ENCODE data around the gene THAP4.

Gene THAP4

GRCh38 chr2:241565411-241565810 lies 71.5 kb downstream of the THAP4 start:
- in situ Hi-C loops (cut with MboI; ENCODE audit: low sequenced_read_pairs), result no loop called here

GRCh38 chr2:241564596-241565410 lies 72.2 kb downstream of the THAP4 start:
- in situ Hi-C loops (cut with MboI; ENCODE audit: low sequenced_read_pairs), result no loop called here

DNA sequence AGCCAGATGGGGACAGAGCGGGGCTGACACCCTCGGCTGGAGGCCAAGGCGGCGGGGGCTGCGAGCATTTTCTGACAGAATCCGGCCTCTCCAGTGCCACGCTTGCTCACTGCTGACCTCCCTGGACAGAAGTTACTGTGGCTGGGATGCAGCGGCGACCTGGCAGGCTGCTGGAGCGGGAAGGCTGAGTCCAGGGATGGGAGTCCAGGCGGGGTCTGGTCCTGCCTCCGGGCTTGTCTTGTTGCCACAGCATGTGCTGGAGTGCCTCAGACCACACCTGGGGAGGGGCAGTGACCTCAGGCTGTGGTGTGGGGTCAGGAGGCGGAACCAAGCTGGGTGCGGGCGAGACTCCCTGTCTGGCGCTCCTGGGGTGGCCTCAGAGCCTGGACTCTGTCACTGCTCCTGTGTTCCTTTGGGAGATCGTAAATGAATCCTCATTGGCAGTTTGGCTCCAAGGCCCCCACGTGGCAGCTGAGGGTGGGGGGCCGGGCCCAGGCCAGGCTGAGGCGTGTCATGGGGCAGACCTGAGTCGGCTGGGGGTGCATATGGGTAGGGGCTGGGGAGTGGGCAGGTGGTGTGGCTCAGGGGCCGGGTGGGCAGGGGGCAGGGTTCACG lies 72.9 kb downstream of the THAP4 start:
- in situ Hi-C loops (cut with MboI; ENCODE audit: low sequenced_read_pairs), result no loop called here

DNA sequence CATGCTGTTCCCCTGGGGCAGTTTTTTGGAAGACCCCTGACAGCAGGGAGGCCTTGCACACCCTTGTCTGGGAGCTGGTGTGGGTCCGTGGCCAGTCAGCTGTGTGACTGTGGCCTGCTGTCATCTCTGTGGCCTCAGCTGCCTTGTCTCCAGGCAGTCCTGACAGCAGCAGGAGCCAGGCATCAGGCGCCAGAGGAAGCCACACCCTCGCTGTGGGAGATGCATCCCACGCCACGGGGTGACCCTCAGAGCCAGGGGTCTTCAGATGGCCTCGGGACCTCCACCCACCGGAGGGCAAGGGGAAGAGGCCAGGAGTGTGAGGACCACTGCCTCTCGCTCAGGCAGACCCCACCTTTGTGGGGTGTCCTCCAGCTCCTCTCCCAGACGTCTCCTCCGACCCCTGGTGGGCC lies 73.4 kb downstream of the THAP4 start:
- in situ Hi-C loops (cut with MboI; ENCODE audit: low sequenced_read_pairs), result no loop called here

- in situ Hi-C loops (cut with MboI; ENCODE audit: low sequenced_read_pairs), result no loop called here
These were observed 73.9 kb downstream of the THAP4 start for GRCh38 chr2:241563031-241563507.

DNA sequence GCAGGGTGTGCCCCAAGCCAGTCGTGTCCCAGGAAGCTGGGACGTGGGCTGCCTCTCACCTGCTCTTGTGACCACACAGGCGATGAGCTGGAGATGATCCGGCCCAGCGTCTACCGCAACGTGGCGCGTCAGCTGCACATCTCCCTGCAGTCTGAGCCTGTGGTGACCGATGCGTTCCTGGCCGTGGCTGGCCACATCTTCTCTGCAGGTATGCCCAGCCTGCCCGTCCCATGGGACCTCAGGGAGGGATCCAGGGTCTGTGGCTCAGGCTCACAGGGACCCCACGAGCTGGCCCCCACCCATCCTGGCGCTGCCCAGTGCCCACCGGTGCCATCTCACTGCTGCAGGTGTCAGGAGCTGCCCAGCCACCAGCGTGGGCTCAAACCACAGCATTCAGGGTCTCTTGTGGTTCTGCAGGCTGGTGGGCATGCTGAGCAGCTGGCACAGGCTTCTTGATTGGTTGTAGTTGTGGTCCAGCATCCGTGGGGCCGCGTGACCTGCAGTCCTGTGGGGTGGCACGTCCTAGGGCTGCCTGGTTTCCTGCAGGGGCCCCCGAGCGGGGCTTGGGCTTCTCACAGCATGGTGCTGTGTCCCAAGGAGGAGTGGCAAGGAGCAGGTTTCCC lies 74.6 kb downstream of the THAP4 start:
- in situ Hi-C loops (cut with MboI; ENCODE audit: low sequenced_read_pairs), result no loop called here

GRCh38 chr2:241561832-241562231 lies 75.1 kb downstream of the THAP4 start:
- in situ Hi-C loops (cut with MboI; ENCODE audit: low sequenced_read_pairs), result no loop called here

DNA sequence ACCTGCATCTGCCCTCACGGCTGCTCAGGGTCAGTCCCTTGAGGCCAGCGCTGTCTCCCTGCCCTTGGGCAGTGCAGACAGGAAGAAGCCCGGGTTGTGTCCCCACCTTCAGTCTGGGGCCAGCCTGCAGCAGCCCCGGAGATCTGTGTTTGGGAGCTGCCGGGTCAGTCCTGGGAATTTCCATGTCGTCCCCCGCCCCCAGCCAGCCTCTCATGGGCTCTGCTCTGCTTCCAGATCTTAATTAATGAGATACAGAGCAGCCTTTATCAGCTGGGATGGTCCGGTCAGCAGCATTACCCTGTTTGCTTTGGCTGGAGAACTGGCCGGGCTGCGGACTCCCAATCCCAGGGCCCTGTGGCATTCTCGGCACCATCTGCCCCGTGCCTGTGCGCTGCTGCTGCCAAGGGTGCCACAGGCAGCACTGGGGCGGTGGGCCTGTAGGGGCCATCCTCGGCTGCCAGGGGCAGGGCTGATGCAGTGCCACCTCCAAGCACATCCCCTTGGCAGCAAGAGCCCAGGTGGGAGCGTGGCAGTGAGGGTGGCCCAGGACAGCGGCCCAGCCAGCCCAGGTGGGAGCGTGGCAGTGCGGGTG lies 76.0 kb downstream of the THAP4 start:
- in situ Hi-C loops (cut with MboI; ENCODE audit: low sequenced_read_pairs), result no loop called here

GRCh38 chr2:241560162-241560882 lies 76.6 kb downstream of the THAP4 start:
- in situ Hi-C loops (cut with MboI; ENCODE audit: low sequenced_read_pairs), result no loop called here

DNA sequence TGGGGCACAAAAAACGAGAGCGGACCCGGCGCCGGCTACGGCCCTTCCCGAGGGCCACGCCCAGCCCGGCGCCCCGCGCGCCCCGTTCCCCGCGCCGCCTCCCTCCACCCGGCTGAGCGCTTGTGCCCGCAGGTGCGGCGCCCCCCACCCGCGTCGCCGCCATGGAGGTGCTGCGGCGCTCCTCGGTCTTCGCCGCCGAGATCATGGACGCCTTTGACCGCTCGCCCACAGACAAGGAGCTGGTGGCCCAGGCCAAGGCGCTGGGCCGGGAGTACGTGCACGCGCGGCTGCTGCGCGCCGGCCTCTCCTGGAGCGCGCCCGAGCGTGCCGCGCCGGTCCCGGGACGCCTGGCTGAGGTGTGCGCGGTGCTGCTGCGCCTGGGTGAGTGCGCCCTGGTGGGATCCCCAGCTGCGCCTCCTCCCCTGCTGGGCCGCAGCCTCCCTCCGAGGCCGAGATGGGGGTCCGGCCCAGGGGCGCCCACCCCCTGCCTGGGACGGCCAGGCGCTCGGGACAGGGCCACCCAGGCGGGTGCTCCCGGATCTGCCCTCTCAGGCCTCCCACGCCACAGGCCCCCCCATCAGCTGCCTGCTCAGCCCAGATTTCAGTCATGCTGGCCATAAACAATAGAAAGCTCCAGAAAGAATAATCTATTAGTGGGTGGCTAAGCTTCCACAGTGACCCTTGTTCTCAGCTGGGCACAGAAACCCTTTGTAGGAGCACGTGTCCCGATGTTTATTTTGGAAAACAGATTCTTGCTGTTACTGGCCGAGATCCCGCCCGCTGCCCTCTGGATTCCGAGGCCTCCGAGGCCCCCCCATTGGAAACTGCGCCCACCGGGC lies 77.4 kb downstream of the THAP4 start:
- in situ Hi-C loops (cut with MboI; ENCODE audit: low sequenced_read_pairs), result no loop called here

DNA sequence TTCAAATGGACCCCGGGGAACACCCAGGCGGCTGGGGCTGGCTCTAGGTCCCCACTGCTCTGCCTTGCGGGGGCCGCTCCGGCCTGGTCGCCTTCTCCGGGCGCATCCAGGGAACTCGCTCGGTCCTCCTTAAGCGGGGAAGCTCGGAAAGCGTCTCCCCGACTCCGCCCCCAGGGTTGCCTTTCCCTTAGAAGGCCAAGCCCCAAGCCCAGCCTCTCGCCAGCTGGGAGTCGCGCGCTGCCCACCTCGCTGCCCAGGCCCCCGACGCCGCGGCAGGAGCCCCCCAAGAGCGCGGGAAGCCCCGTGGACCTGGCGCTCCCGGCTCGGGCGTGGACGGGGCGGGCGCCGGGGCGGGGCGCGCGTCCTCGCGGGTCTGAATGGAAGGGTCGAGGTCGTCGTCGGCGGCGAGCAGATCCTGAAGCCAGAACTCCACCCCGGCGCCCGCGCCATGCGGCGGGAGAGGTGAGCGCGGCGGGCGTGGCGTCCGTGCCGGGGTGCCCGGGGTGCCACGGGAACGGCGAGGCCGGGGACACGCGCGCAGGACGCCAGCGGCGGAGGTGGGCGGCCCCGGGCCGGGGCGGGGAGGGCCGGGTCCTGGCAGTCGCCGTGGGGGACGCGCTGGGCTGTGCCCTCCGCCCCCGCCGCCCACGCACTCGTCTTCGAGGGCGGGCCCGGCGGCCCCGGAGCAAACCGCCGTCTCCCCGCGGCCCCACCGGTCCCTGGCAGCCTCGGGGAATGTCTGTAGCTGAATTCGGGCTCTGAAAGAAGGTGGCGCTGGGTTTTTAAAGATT lies 78.2 kb downstream of the THAP4 start, which contains the start of gene BOK:
TSS of gene BOK (plus strand) at position 214 of the 791 bp plus-strand sequence. CDS start 739 bp downstream, outside the sequence.
- in situ Hi-C loops (cut with MboI; ENCODE audit: low sequenced_read_pairs), result no loop called here

DNA sequence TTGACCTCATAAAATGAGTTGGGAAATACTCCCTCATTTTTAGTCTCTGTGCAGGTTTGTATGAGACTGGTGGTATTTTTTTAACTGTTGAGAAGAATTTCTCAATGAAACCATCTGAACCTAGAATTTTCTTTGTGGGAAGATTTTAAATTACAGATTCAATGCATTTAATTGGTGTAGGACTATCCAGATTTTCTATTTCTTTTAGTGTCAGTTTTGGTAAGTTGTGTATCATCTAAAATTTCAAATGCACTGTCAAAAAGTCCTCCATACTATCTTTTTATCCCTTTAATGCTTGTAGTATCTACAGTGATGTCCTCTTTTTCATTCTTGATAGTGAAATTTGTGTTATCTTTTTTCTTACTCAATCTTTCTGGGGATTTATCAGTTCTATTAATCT lies 80.2 kb downstream of the THAP4 start:
- in situ Hi-C loops (cut with MboI; ENCODE audit: low sequenced_read_pairs), result no loop called here

DNA sequence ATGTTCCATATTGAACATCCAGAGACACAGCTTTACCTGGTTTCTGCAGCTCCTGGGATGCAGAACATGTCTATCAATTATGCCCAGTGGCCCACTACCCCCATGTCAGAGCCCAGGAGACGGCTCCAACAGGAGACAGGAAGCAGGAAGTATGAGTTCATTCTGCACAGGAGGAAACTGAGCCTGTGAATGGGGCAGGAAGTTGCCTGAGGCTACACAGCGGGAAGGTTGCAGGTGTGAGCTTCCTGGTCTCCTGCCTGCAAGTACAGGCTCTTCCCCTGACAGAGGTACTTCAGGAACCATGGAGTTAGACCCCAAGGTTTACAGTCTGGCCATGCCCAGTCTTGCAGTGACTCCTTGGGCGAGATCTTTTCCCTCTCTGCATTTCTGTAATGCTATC lies 81.2 kb downstream of the THAP4 start:
- in situ Hi-C loops (cut with MboI; ENCODE audit: low sequenced_read_pairs), result no loop called here

GRCh38 chr2:241554610-241555322 lies 82.2 kb downstream of the THAP4 start:
- in situ Hi-C loops (cut with MboI; ENCODE audit: low sequenced_read_pairs), result no loop called here

GRCh38 chr2:241553981-241554380 lies 83.0 kb downstream of the THAP4 start:
- in situ Hi-C loops (cut with MboI; ENCODE audit: low sequenced_read_pairs), result no loop called here

DNA sequence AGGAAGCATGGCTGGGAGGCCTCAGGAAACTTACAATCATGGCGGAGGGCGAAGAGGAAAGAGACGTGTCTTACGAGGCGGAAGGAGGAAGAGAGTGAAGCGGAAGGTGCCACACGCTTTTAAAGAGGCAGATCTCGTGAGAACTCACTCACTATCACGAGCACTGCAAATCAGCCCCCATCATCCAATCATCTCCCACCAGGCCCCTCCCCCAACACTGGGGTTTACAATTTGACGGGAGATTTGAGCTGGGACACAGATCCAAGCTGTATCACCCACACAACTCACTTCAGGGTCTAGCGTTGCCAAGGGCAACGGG lies 83.5 kb downstream of the THAP4 start:
- in situ Hi-C loops (cut with MboI; ENCODE audit: low sequenced_read_pairs), result no loop called here

DNA sequence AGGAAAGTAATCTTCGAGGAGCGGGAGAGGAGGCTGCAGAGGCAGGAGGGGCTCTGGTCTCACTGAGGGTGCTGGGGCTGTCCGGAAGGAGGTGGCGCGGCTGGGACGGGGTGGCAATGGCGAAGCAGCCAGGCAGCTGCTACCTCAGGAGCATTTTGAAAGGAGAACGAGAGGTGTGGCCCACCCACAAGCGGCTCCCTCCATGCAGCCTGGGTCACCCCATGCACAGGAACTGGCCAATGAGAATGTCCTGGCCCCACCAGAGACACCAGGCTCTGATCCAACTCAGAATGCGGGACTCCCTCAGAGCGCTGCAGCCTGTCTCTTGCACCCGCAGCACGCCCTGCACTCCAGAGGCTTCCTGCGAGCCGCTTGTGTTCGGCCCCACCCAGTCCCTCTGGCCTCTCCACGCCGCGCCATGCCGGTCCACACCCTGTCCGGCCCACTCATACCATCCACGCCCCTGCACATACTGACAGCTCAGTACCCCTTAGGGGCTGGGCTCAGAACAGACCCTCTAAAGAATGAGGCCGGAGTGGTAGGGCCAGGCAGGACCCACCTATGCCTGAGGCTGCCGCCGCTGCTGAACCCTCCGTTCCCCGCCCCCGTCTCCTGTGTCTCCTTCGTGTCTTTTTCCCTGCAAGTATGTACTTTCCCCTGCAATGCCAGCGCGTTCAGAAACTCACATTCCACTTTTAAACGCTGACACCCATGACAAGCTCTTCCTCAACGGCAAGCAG lies 84.8 kb downstream of the THAP4 start:
- in situ Hi-C loops (cut with MboI; ENCODE audit: low sequenced_read_pairs), result no loop called here

GRCh38 chr2:241551599-241551997 lies 85.4 kb downstream of the THAP4 start:
- in situ Hi-C loops (cut with MboI; ENCODE audit: low sequenced_read_pairs), result no loop called here

Measured in HL-60/S4 (cell line).